ENCODE results near the gene PSMG3.

PSMG3 gene

GRCh38 chr7:1601956-1602355, 32.1 kb upstream of the PSMG3 start:
- no peak for TF ChIP-seq ZFP3 (CRISPR knock-in tag; IDR thresholded peaks at IDR 0.05)
- no peak for TF ChIP-seq GLIS3 (CRISPR knock-in tag; IDR thresholded peaks at IDR 0.05)
- no peak for TF ChIP-seq ISL1 (CRISPR knock-in tag; IDR thresholded peaks at IDR 0.05)
- no peak for TF ChIP-seq ZC3H10 (CRISPR knock-in tag; IDR thresholded peaks at IDR 0.05)
- no peak for TF ChIP-seq RARB (CRISPR knock-in tag; IDR thresholded peaks at IDR 0.05)
- no peak for TF ChIP-seq PPARA (CRISPR knock-in tag; IDR thresholded peaks at IDR 0.05; ENCODE audit: borderline replicate concordance)
- no peak for TF ChIP-seq TOX (CRISPR knock-in tag; IDR thresholded peaks at IDR 0.05; ENCODE audit: borderline replicate concordance)
- TF ChIP-seq TCF4 (CRISPR knock-in tag; IDR thresholded peaks at IDR 0.05; ENCODE audit: borderline replicate concordance): no peak
- ATAC-seq: no peak; the same call in 2 of the 3 replicates

- TF ChIP-seq OSR1 (CRISPR knock-in tag; IDR thresholded peaks at IDR 0.05) (no peak), RARB (CRISPR knock-in tag; IDR thresholded peaks at IDR 0.05) (no peak), GLIS3 (CRISPR knock-in tag; IDR thresholded peaks at IDR 0.05) (no peak), SNAI2 (CRISPR knock-in tag; IDR thresholded peaks at IDR 0.05) (no peak), ZFP30 (CRISPR knock-in tag; IDR thresholded peaks at IDR 0.05) (no peak), CREB5 (CRISPR knock-in tag; IDR thresholded peaks at IDR 0.05; ENCODE audit: low read depth) (no peak), PATZ1 (CRISPR knock-in tag; IDR thresholded peaks at IDR 0.05; ENCODE audit: borderline replicate concordance) (no peak), TOX (CRISPR knock-in tag; IDR thresholded peaks at IDR 0.05; ENCODE audit: borderline replicate concordance) (no peak), BACH2 (CRISPR knock-in tag; IDR thresholded peaks at IDR 0.05; ENCODE audit: borderline replicate concordance) (no peak), ZNF8 (CRISPR knock-in tag; IDR thresholded peaks at IDR 0.05) (no peak), TCF4 (CRISPR knock-in tag; IDR thresholded peaks at IDR 0.05; ENCODE audit: borderline replicate concordance) (no peak), CSDC2 (CRISPR knock-in tag; IDR thresholded peaks at IDR 0.05) (no peak), ZNF70 (CRISPR knock-in tag; IDR thresholded peaks at IDR 0.05) (no peak), ZFP3 (CRISPR knock-in tag; IDR thresholded peaks at IDR 0.05) (no peak), TSHZ2 (CRISPR knock-in tag; IDR thresholded peaks at IDR 0.05) (no peak), ZC3H10 (CRISPR knock-in tag; IDR thresholded peaks at IDR 0.05) (no peak), ARNTL (CRISPR knock-in tag; IDR thresholded peaks at IDR 0.05; ENCODE audit: borderline replicate concordance, low read depth) (no peak), CSRNP3 (CRISPR knock-in tag; IDR thresholded peaks at IDR 0.05) (no peak)
Measured at GRCh38 chr7:1599640-1600395, 30.0 kb upstream of the PSMG3 start.

GRCh38 chr7:1598961-1599639, 29.3 kb upstream of the PSMG3 start:
- no peak for ATAC-seq
- TF ChIP-seq ISL1 (CRISPR knock-in tag; IDR thresholded peaks at IDR 0.05): no peak
- TF ChIP-seq ZFP3 (CRISPR knock-in tag; IDR thresholded peaks at IDR 0.05): no peak
- TF ChIP-seq TOX (CRISPR knock-in tag; IDR thresholded peaks at IDR 0.05; ENCODE audit: borderline replicate concordance): no peak
- TF ChIP-seq OSR1 (CRISPR knock-in tag; IDR thresholded peaks at IDR 0.05): no peak
- no peak for TF ChIP-seq ZFP30 (CRISPR knock-in tag; IDR thresholded peaks at IDR 0.05)
- TF ChIP-seq CSDC2 (CRISPR knock-in tag; IDR thresholded peaks at IDR 0.05): no peak

More at GRCh38 chr7:1599640-1600395, 30.0 kb upstream of the PSMG3 start:
- ATAC-seq: no peak

All from SK-N-SH treated with all-trans-retinoic acid at 6 μM for 48 hours (cell line).